Embryonic facial prominence (tissue), 1 donor: ENCODE data around the gene KHNYN.

ENCODE experiments used
- DNase-seq: peaks from one replicate; pipeline ENCODE4 v3.0.0-alpha.2; 2016; ENCODE audit errors: extremely low spot score

The KHNYN gene

GRCh38 chr14:24401810-24402702 lies 27.7 kb upstream of the KHNYN start:
- no peak for DNase-seq

- no peak for DNase-seq
These were observed 26.3 kb upstream of the KHNYN start for GRCh38 chr14:24403294-24403998.

GRCh38 chr14:24404814-24405213 lies 24.9 kb upstream of the KHNYN start:
- DNase-seq, result no peak

- DNase-seq, result no peak
These were observed 23.3 kb upstream of the KHNYN start for GRCh38 chr14:24406416-24406815.

GRCh38 chr14:24407608-24408325 lies 22.0 kb upstream of the KHNYN start:
- DNase-seq, result no peak

GRCh38 chr14:24408764-24409163 lies 21.0 kb upstream of the KHNYN start:
- DNase-seq, result no peak

- DNase-seq, result no peak
These were observed 20.6 kb upstream of the KHNYN start for GRCh38 chr14:24409192-24409591.

- no peak for DNase-seq
These were observed 19.8 kb upstream of the KHNYN start for GRCh38 chr14:24409956-24410355.

- DNase-seq, result no peak
These were observed 18.0 kb upstream of the KHNYN start for GRCh38 chr14:24411443-24412389.

GRCh38 chr14:24414077-24414476 lies 15.7 kb upstream of the KHNYN start:
- DNase-seq, result no peak

GRCh38 chr14:24414732-24415420 lies 14.9 kb upstream of the KHNYN start:
- no peak for DNase-seq

GRCh38 chr14:24415421-24416253 lies 14.1 kb upstream of the KHNYN start:
- no peak for DNase-seq

- DNase-seq, result no peak
These were observed 13.4 kb upstream of the KHNYN start for GRCh38 chr14:24416254-24416931.

- no peak for DNase-seq
These were observed 12.7 kb upstream of the KHNYN start for GRCh38 chr14:24416932-24417619.

- DNase-seq, result no peak
These were observed 11.8 kb upstream of the KHNYN start for GRCh38 chr14:24417832-24418491.

GRCh38 chr14:24418492-24418873 lies 11.3 kb upstream of the KHNYN start:
- no peak for DNase-seq

GRCh38 chr14:24422261-24422660 lies 7.5 kb upstream of the KHNYN start:
- DNase-seq, result no peak
